ENCODE results near the gene STAMBPL1.
"Not testable (repeated sequence)": the region's sequence is repeated elsewhere in the genome, so short reads cannot be mapped to it uniquely, and the experiment has no call there.

STAMBPL1 gene

DNA sequence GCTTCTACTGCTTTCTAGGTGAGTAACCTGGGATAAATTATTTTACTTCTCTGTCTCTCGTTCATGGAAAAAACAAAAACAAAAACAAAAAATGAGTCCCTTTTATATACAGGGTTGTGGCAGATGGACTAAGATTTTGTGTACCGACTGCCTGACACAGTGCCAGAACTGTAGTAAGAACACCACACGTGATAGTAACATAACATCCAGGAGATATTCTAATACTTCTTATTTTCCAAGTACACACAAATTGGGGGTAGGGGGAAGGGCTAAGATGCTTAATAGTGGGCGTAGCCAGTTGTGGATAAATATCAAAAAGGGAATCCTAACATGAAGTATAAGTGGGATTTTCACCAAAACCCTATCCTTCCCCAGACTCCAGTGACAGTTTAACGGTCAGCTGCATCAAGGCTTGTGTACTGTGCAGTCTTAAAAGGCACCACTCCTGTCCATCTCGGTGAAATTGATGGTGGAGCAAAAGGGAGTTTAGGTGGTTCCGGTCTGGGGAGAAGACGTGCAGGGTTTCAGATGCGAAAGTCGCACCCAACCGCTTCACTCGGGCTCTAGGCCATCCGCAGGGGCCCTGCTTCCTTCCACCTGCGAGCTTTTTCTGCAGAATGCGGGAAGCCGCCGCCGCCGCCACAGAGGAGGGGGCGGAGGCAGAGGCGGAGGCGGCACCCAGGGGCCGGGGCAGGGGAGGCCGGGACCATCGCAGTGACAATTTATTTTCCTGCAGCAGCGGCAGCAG lies at the start of gene STAMBPL1:
TSS of gene STAMBPL1 (plus strand) at position 712 of the 748 bp plus-strand sequence. CDS start 21,464 bp downstream, outside the sequence.
- FAIRE-seq, result no peak

DNA sequence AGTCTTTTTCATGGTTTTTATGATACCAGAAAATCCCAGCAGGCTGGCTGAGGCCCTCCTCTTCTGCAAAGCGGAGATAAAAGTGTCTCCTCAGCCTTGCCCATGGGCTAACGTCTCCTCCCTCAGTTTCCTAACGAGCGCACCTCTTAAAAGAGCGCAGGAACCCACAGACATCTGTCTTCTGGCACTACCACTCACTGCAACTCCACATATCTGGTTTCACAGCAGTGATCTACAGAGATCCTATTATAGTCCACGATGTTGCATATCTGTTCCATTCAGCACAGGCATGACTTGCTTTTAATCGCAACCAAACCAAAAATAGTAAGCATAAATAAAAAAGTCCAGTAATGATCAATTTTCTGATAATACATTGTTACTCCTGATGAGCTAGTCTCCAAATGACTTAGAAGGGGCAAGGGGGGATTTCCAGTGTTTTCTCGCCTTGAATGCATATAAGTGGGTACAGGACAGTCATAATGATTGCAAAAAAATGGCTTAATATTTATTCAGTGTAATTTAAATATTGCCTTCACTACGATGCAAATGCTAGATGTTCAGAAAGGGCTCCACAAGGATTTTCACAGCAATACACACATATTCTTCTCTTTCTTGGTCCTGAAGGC lies 49.3 kb upstream of the STAMBPL1 start:
- no peak for FAIRE-seq

GRCh38 chr10:88831709-88832108 lies 48.3 kb upstream of the STAMBPL1 start:
- FAIRE-seq, result no peak

DNA sequence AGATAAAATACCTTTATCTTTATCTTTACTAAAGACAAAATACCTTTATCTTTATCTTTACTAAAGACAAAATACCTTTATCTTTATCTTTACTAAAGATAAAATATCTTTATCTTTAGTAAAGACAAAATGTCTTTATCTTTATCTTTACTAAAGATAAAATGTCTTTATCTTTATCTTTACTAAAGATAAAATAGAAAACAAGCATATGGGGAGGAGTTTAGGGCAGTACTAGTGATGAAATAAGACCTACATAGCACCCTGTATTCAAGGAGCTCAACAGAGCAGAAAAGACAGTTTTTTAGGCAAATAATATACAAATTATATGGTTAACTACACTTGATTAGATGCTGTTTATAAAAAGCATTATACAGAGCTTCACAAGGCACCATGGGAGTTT lies 47.7 kb upstream of the STAMBPL1 start:
- peak; percentile 62 for FAIRE-seq

DNA sequence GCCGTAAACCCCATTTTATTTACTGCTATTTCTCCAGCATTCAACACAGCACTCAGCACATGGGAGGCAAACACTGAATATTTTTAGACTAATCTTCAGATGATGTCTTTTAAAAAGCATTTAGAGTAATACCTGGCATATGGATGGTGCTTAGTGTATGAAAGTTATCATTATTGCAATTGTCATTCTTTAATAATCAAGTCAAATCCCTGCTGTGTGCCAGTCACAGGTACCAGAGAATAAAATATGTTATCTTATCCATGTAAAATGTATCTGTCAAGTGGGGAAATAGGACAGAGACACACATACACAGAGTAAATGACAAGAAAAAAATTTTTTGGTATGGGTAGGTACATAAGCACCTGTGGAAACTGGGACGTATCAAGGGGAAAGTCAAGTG lies 46.9 kb upstream of the STAMBPL1 start:
- FAIRE-seq, result no peak

GRCh38 chr10:88833723-88834122 lies 46.3 kb upstream of the STAMBPL1 start:
- FAIRE-seq, result no peak

GRCh38 chr10:88835096-88835909 lies 44.7 kb upstream of the STAMBPL1 start:
- FAIRE-seq, result peak; percentile 58

DNA sequence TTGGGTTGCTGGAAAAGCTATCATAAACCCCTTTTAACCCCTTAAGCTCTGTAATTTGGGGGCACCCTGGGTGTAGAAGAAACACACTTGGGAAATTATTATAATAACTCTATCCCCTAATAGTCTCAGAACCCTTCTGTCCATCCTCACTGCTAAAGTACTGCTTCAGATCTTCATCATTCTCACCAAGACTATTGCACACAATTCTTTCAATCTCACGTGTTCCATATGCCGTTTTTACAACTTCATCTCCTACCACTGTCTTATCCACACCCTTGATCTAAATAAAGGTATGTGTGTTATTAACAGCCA lies 44.2 kb upstream of the STAMBPL1 start:
- no peak for FAIRE-seq

- FAIRE-seq, result not testable (repeated sequence)
These were observed 42.4 kb upstream of the STAMBPL1 start for GRCh38 chr10:88837632-88838031.

DNA sequence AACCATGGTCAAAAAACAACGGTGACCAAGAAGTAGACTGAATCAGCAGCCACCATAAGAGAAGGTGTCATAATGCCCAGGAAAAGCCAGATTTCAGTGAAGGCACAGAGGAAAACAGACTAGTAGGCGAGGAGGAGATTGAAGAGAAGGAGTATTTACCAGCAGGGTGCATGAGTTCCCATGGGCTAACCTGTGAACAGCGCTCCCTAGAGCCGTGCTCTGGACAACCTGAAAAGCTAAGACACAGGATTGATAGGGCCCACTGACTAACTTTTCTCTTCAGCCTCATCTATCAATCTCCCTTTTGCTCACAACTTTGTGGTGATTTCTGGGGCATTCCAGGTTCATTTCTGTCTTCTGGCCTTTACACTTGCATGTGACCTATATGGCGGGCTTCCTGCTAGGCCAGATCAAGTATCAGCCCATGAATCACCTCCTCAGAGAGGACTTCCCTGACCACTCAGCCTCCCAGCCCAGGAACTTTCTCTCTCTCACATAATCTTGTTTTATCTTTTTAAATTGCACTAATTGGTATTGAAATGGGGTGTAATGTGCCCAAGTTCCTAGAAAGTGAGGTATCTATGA lies 41.2 kb upstream of the STAMBPL1 start:
- FAIRE-seq, result no peak

DNA sequence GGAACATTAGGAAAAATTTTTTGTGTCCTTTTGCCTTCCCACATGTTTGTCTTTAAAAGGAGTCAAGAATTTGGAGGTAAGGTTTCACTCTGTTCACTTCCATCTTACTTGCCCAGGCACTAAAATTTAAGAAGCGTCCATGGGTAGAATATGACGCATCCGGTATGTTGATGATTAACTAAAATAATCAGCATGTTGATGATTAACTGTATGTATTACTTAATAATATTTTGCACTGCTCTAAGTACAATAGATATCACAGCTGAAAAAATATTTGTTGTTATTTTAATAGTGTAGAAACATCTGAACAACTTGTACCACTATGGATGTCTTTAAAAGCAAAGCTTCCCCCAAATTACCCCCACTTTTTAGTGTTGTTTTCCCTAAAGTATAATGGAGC lies 39.9 kb upstream of the STAMBPL1 start:
- no peak for FAIRE-seq

DNA sequence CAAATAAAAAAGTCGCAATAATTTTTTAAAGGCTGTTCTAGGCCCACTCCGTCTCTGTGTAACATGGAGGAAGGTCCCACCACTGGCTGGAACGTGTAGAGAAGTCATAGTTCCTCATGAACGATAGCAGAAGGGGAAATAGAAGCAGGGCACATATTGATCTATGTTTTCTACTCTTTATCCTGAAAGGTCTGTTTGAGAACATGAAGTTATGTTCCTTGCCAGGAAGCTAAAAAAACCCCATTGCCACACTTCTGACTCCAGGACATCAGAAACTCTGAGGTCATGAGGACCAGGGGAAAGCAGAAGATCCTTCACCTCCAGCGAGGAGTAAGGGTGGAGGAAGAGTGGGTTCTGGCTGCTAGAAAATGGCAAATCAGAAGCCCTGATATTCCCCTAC lies 39.2 kb upstream of the STAMBPL1 start:
- no peak for FAIRE-seq

GRCh38 chr10:88841316-88842111 lies 38.5 kb upstream of the STAMBPL1 start:
- no peak for FAIRE-seq

- no peak for FAIRE-seq
These were observed 36.9 kb upstream of the STAMBPL1 start for GRCh38 chr10:88843171-88843570.

GRCh38 chr10:88848499-88848898 lies 31.5 kb upstream of the STAMBPL1 start:
- FAIRE-seq, result no peak

DNA sequence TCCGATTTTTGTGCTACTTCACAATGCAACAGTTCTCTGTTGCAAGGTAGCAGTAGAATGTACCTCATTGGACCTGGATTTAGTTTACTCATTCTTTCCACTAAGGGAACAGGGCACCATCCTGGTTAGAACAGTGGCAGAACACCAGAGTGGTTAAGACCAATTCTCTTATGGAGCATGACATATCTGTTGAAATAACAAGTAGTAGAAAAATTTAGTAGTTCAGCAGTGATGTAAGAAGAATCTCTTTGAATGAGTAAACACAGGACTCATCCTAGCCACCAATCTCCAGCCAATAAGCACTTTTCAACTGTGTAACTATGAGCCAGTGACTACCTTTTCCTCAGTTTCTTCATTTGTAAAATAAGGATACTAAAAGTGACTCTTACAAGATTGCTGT lies 30.8 kb upstream of the STAMBPL1 start:
- FAIRE-seq, result no peak

GRCh38 chr10:88850712-88851111 lies 29.3 kb upstream of the STAMBPL1 start:
- no peak for FAIRE-seq

DNA sequence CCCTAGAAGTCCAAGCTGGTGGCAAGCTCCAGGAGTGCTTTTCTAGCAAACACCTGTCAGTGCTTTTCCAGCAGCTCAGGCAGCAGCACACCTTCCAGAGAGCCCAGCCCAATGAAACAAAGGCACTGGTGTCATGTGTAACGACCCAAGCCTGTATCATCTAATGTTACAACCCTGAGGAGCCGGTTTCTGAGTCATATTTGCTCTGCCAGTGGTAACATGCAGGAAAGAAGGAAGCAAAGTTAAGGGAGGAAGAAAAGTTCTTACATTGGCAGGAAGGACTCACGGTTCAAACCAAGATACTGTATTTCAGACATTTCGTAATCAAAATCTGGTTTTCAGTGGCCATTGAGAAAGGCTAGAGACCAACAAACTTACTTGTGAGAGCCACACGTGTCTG lies 28.3 kb upstream of the STAMBPL1 start, which contains the start of gene ANKRD22:
TSS of gene ANKRD22 (minus strand) at position 139 of the 400 bp plus-strand sequence. CDS start 237 bp downstream, outside the sequence.
- no peak for FAIRE-seq

DNA sequence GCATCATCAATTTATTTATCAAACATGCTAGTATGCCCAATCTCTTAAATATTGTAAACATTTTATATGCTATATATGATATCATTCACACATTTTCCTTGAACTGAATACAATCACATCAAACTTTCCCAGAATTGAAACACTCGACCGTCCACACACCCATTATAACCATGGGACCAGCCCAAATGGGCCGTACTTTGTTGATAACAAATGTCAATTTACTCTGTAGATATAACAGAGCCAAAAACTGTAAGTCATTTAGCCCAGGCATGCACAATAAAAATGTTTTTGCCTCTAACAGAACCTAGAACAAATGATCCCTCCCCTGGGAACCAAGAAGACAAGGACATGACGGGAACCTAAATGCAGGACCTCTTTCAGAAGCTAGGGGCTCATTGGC lies 27.7 kb upstream of the STAMBPL1 start:
- FAIRE-seq, result no peak

- no peak for FAIRE-seq
These were observed 26.7 kb upstream of the STAMBPL1 start for GRCh38 chr10:88853155-88853881.

DNA sequence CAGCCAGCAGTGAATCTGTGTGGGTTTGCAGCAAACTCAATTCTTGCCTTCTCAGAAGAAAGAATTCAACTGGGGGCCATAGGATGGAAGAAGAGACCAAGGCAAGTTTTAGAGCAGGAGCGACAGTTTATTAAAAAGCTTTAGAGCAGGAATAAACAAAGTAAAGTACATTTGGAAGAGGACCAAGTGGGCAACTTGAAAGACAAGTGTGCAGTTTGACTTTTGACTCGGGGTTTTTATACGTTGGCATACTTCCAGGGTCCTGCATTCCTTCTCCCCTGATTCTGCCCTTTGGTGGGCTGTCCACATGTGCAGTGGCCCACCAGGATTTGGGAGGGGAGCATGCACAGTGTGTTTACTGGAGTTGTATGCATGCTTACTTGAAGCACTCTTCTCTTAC lies 25.4 kb upstream of the STAMBPL1 start:
- FAIRE-seq, result no peak

- FAIRE-seq, result no peak
These were observed 22.2 kb upstream of the STAMBPL1 start for GRCh38 chr10:88857831-88858230.

Measured in colon (tissue), 2 donors.